ENCODE measurements around the gene MCM7. TPM values are rescaled to one million over a fixed set of nuclear protein-coding genes. Genes with fewer than 3 reads are reported as not detected.

The MCM7 gene
- total RNA-seq, 1 experiment from 2014 or later, result 240 TPM

DNA sequence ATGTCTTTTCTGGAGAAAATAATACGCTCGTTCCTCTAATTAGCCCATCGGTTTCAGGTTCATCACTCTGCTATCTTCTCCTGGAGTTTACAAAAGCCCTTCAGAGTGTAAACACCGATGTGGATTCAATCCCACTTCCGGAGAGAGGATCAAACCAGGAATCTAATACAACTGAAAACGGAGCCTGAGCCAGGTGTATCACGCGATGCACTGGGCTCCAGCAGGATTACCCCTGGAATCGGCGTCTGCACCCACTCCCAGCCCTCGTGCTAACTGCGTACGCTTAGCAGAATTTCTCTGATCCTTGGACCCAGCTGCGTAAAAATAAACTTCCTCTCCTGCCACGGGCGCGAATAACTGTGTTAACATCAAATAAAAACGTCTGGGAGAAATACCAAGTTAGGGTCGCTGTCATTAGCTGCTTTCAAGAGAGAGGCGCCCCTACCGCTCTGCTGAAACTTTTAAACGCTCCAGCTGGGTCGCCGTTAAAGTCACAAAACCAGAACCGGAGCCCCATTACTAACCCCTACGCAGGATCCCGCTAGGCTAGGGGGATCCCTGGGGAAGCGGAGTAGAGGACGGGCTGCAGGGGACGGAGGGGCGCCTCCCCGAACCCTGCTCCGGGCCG, 20.2 kb downstream of the MCM7 start:
- no peaks in the 10 kb centered on the region for H3K9me3 Mint-ChIP-seq (ENCODE audit: unreplicated experiment)
- peak in 1 of 2 experiments; percentile 39 for DNase-seq

DNA sequence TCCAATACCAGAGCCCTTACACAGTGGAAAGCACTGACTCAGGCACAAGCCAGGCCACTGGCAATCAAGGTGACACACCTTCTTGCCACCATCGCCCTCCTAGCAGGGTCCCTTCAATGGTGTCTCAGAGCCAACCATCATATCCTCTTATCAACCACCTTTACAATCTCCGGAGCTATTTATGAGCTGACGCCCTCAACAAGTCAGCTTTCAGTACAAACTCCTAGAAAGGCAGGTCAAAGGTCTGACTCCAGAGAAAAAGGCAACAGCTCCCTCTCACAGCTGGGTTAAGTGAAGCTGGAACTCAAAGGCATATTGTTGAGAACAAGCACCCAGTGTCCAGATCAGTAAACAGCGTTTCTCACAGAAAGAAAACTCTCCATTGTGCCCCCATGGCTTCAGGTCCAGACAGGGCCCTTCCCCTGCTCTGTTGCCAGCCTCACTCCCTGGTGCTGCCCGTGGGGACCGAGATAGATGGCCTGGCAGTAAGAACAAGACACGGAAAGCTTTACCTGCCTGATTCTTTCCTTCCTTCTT, 22.1 kb downstream of the MCM7 start:
- Histone ChIP-seq H3K9me3 (peaks cover 11% of the 10 kb centered on the region; the same call in 1 of the 2 replicates), H3K36me3 (ENCODE audit: control insufficient read depth, insufficient read depth, low read length) (peaks cover 10% of the 10 kb centered on the region), H3K4me3 (ENCODE audit: low read depth, low read length) (no peak overlapping the region), H3K4me1 (peaks cover 24% of the 10 kb centered on the region), H3K27me3 (replicated peaks; ENCODE audit: control insufficient read depth, insufficient read depth, low read length) (no peaks in the 10 kb centered on the region)
- intact Hi-C loops (cut with micrococcal nuclease; ENCODE audit: unreplicated experiment), result no loop called here
- no TSS peak for BruUV-seq (replicated peaks)
- H3K4me3 Mint-ChIP-seq (ENCODE audit: unreplicated experiment), result peak overlapping the region; percentile 83
- peaks cover 14% of the 10 kb centered on the region for H3K4me1 Mint-ChIP-seq (ENCODE audit: low read depth, unreplicated experiment)
- POLR2A ChIA-PET, result interaction anchor here (1.0 to 1.1 kb wide), 2 partner anchors 12 to 21 kb away, joined by 3 to 4 read pairs; no protein-coding TSS in a partner anchor
- CTCF ChIA-PET, result interaction anchor here (0.6 to 1.1 kb wide), 5 partner anchors 21 to 85 kb away, joined by 3 read pairs; partner anchors contain the start of gene ZKSCAN1
- peak overlapping the region; percentile 0 for H3K27ac Mint-ChIP-seq (ENCODE audit: unreplicated experiment)
- TF ChIP-seq, protein P1, sequence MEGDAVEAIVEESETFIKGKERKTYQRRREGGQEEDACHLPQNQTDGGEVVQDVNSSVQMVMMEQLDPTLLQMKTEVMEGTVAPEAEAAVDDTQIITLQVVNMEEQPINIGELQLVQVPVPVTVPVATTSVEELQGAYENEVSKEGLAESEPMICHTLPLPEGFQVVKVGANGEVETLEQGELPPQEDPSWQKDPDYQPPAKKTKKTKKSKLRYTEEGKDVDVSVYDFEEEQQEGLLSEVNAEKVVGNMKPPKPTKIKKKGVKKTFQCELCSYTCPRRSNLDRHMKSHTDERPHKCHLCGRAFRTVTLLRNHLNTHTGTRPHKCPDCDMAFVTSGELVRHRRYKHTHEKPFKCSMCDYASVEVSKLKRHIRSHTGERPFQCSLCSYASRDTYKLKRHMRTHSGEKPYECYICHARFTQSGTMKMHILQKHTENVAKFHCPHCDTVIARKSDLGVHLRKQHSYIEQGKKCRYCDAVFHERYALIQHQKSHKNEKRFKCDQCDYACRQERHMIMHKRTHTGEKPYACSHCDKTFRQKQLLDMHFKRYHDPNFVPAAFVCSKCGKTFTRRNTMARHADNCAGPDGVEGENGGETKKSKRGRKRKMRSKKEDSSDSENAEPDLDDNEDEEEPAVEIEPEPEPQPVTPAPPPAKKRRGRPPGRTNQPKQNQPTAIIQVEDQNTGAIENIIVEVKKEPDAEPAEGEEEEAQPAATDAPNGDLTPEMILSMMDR (IDR thresholded peaks at IDR 0.05; ENCODE audit: insufficient read depth in 1 of 2, low read depth in 1 of 2, low read length in 1 of 2, severe bottlenecking in 1 of 2, unreplicated experiment in 1 of 2), result peak in 1 of 2 experiments; percentile 17
- H3K27me3 Mint-ChIP-seq (ENCODE audit: insufficient read depth, unreplicated experiment), result no peaks in the 10 kb centered on the region
- peaks cover 84% of the 10 kb centered on the region for H3K36me3 Mint-ChIP-seq (ENCODE audit: insufficient read depth, unreplicated experiment)
- no peaks in the 10 kb centered on the region for H3K9me3 Mint-ChIP-seq (ENCODE audit: unreplicated experiment)
- peak; percentile 62 to 68 for DNase-seq

More for the DNA sequence above, 20.2 kb downstream of the MCM7 start:
- Histone ChIP-seq H3K4me3 (ENCODE audit: low read depth, low read length) (peak overlapping the region; percentile 74), H3K9me3 (0 out of 2 replicates have a peak, but pooled peaks cover 7% of the 10 kb centered on the region), H3K4me1 (peaks cover 24% of the 10 kb centered on the region), H3K27me3 (replicated peaks; ENCODE audit: control insufficient read depth, insufficient read depth, low read length) (no peaks in the 10 kb centered on the region), H3K36me3 (ENCODE audit: control insufficient read depth, insufficient read depth, low read length) (peaks cover 3% of the 10 kb centered on the region)
- ChIA-PET CTCF (no interaction called here), POLR2A (interaction anchor here (0.9 to 1.0 kb wide), 2 partner anchors 59 to 68 kb away, joined by 3 read pairs; partner anchors contain the start of gene LAMTOR4)
- H3K4me1 Mint-ChIP-seq (ENCODE audit: low read depth, unreplicated experiment), result peaks cover 14% of the 10 kb centered on the region
- peaks cover 65% of the 10 kb centered on the region for H3K36me3 Mint-ChIP-seq (ENCODE audit: insufficient read depth, unreplicated experiment)
- peak overlapping the region; percentile 83 for H3K4me3 Mint-ChIP-seq (ENCODE audit: unreplicated experiment)
- intact Hi-C loops (cut with micrococcal nuclease; ENCODE audit: unreplicated experiment), result loop anchor here (1.0 to 2.0 kb wide), 4 partner anchors 20 to 162 kb away; partner anchors contain the start of genes AP4M1, MCM7, TRIM4 and ZSCAN21
- TSS peak; percentile 60 for BruUV-seq (replicated peaks)
- peak overlapping the region; percentile 46 for H3K27ac Mint-ChIP-seq (ENCODE audit: unreplicated experiment)
- H3K27me3 Mint-ChIP-seq (ENCODE audit: insufficient read depth, unreplicated experiment), result no peaks in the 10 kb centered on the region
- TF ChIP-seq, protein P1 (IDR thresholded peaks at IDR 0.05; ENCODE audit: insufficient read depth in 1 of 2, low read depth in 1 of 2, low read length in 1 of 2, severe bottlenecking in 1 of 2, unreplicated experiment in 1 of 2), result no peak

DNA sequence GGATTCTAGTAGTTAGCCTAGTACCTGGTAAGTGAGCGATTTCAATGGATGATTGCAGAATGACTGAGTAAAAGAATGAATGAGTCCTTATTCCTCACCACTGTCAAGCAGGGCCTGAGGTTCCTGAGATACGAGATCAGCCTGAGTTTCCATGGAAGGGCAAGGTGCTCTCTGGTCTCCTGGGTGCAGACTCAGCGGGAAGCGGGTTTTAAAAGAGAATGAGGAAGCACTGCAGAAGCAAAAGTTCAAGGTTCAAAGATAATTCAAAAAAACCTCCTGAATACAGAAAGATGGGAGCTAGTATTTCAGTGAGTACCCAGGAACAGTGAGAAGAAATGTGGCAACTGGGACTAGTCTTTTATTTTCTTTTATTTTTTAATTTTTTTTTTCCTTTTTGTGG, 24.0 kb downstream of the MCM7 start:
- Histone ChIP-seq H3K4me3 (ENCODE audit: low read depth, low read length) (no peak overlapping the region), H3K27me3 (replicated peaks; ENCODE audit: control insufficient read depth, insufficient read depth, low read length) (no peaks in the 10 kb centered on the region), H3K4me1 (peaks cover 20% of the 10 kb centered on the region), H3K36me3 (ENCODE audit: control insufficient read depth, insufficient read depth, low read length) (peaks cover 22% of the 10 kb centered on the region), H3K9me3 (peaks cover 20% of the 10 kb centered on the region)
- Mint-ChIP-seq H3K36me3 (ENCODE audit: insufficient read depth, unreplicated experiment) (peaks cover 97% of the 10 kb centered on the region), H3K4me3 (ENCODE audit: unreplicated experiment) (no peak overlapping the region), H3K27ac (ENCODE audit: unreplicated experiment) (no peak overlapping the region), H3K9me3 (ENCODE audit: unreplicated experiment) (peaks cover 12% of the 10 kb centered on the region), H3K4me1 (ENCODE audit: low read depth, unreplicated experiment) (peaks cover 7% of the 10 kb centered on the region), H3K27me3 (ENCODE audit: insufficient read depth, unreplicated experiment) (no peaks in the 10 kb centered on the region)
- BruUV-seq (replicated peaks), result no TSS peak
- DNase-seq, result no peak
- CTCF ChIA-PET, result no interaction called here
- TF ChIP-seq, protein P1 (IDR thresholded peaks at IDR 0.05; ENCODE audit: insufficient read depth in 1 of 2, low read depth in 1 of 2, low read length in 1 of 2, severe bottlenecking in 1 of 2, unreplicated experiment in 1 of 2), result no peak
- intact Hi-C loops (cut with micrococcal nuclease; ENCODE audit: unreplicated experiment), result no loop called here
- POLR2A ChIA-PET, result no interaction called here
